T47D (cell line): ENCODE data around the gene CDH13.
A peak's percentile ranks its signal among the peaks of the same experiment; 100 is the strongest.

Experiments used
- DNase-seq, 2 experiments: peaks; one replicate each; pipeline versions ENCODE4 v3.0.0 to v3.0.0-alpha.2; 2011 to 2012; ENCODE audit warnings: low read depth in 1 of 2, low spot score in 1 of 2
- JUND ChIP-seq: IDR thresholded peaks from 2 replicates; pipeline ENCODE4 v1.6.1; 2012; ENCODE audit warnings: low read depth
- in situ Hi-C: cut with HindIII; loops from 2 replicates; pipeline ENCODE4 v1.10.0; 2016; ENCODE audit warnings: low sequenced_read_pairs, low pct_unique_long_range_greater_than_20kb

CDH13 gene

GRCh38 chr16:83794860-83795554 lies 1168.2 kb downstream of the CDH13 start:
- in situ Hi-C loops: no loop called here
- DNase-seq: no peak
- no peak for TF ChIP-seq JUND

GRCh38 chr16:83797013-83797412 lies 1170.2 kb downstream of the CDH13 start:
- TF ChIP-seq JUND: no peak
- peak in 1 of 2 experiments; percentile 40 for DNase-seq
- in situ Hi-C loops: no loop called here

DNA sequence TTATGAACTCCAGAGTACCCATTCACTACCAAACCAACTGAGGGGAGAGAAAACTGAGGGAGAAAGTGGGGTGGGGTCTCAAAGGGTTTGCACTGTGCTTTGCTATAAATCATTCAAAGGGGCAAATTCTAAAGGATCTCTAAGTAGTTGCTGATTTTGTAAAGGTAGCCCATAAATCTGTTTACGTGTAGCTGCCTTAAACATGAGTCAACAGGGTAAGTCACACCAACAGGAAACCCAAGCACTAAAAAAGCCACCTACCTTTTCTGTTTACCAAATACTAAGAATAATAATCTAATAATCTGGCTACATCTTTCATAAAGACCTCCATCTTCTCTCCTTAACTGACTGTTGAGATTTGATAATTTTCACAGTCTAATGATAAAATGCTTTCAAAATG lies 1172.6 kb downstream of the CDH13 start:
- in situ Hi-C loops: no loop called here
- no peak for DNase-seq
- no peak for TF ChIP-seq JUND

- in situ Hi-C loops: no loop called here
- TF ChIP-seq JUND: peak; percentile 71
- DNase-seq: peak; percentile 67 to 99
Measured at GRCh38 chr16:83802135-83802534, 1175.4 kb downstream of the CDH13 start.

GRCh38 chr16:83802554-83803205 lies 1175.9 kb downstream of the CDH13 start:
- DNase-seq: peak in 1 of 2 experiments; percentile 71
- TF ChIP-seq JUND: no peak
- in situ Hi-C loops: no loop called here

- DNase-seq: peak; percentile 35 to 98
- in situ Hi-C loops: no loop called here
- TF ChIP-seq JUND: no peak
Measured at GRCh38 chr16:83803811-83804210, 1177.0 kb downstream of the CDH13 start.

GRCh38 chr16:83804366-83804765 lies 1177.6 kb downstream of the CDH13 start:
- in situ Hi-C loops: no loop called here
- TF ChIP-seq JUND: no peak
- DNase-seq: peak; percentile 59 to 98

DNA sequence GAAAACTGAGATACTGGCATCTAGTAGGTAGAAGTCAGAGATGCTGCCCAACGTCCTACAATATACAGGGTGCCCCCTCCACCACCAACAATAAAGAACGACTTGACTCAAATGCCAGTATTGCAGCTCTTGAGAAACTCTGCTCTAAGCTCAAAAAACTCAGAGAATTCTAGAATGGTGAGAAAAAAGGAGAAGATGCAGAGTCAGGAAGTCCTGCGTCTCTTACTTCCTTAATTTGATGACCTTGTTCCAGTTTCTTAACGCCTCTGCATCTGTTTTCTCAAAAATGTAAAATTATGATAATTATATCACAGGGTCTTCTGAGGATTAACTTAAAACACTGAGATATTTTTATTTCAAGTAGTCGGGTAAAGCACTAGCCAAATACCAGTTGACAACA lies 1179.3 kb downstream of the CDH13 start:
- no peak for DNase-seq
- in situ Hi-C loops: no loop called here
- no peak for TF ChIP-seq JUND

- no peak for DNase-seq
- in situ Hi-C loops: no loop called here
- TF ChIP-seq JUND: no peak
Measured at GRCh38 chr16:83806731-83807130, 1180.0 kb downstream of the CDH13 start.

GRCh38 chr16:83807327-83807709 lies 1180.5 kb downstream of the CDH13 start:
- DNase-seq: no peak
- no peak for TF ChIP-seq JUND
- in situ Hi-C loops: no loop called here

GRCh38 chr16:83807710-83808572 lies 1181.2 kb downstream of the CDH13 start, which contains the start of gene HSBP1:
HSBP1 (plus strand) TSS chr16:83807978; CDS start chr16:83808077, 99 bp downstream.
- peak; percentile 93 to 98 for DNase-seq
- in situ Hi-C loops: no loop called here
- TF ChIP-seq JUND: no peak

DNA sequence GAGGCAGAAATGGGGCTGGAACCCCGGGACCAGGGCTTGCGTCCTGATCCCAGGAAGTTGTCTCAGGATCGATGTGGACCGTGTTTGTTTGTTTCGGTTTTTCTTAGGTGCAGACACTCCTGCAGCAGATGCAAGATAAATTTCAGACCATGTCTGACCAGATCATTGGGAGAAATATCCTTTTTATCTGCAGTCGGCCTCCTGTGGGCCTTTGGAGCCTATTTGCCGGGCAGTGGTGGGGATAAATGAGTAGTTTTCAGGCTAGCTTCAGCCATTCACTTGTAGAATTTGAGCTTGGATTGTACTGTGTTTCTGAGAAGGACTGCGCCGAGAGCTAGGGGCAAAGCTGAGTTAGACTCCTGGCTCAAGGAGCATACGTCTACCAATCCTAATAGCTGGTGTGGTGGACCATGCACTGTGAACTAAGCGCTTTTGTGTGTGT lies 1181.8 kb downstream of the CDH13 start:
- no peak for TF ChIP-seq JUND
- DNase-seq: no peak
- in situ Hi-C loops: no loop called here

DNA sequence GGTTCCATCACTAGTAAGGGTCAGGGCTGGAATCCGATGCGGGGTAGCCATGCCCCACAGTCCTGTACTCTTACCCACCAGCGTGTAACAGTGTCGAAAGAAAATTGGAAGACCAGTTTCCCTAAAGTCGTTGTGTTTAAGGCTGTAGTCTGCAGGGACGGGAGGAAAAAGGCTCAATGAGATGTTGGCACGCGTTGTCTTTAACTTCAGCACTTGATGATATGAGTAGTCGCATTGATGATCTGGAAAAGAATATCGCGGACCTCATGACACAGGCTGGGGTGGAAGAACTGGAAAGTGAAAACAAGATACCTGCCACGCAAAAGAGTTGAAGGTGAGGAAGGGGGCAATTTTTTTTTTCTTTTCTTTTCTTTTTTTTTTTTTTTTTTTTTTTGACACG lies 1182.3 kb downstream of the CDH13 start:
- in situ Hi-C loops: no loop called here
- no peak for TF ChIP-seq JUND
- no peak for DNase-seq
